ENCODE measurements around the gene KCNJ6.
A peak's percentile ranks its signal among the peaks of the same experiment; 100 is the strongest.

The KCNJ6 gene

GRCh38 chr21:37700641-37701202 lies 215.5 kb downstream of the KCNJ6 start:
- TF ChIP-seq, protein P1, sequence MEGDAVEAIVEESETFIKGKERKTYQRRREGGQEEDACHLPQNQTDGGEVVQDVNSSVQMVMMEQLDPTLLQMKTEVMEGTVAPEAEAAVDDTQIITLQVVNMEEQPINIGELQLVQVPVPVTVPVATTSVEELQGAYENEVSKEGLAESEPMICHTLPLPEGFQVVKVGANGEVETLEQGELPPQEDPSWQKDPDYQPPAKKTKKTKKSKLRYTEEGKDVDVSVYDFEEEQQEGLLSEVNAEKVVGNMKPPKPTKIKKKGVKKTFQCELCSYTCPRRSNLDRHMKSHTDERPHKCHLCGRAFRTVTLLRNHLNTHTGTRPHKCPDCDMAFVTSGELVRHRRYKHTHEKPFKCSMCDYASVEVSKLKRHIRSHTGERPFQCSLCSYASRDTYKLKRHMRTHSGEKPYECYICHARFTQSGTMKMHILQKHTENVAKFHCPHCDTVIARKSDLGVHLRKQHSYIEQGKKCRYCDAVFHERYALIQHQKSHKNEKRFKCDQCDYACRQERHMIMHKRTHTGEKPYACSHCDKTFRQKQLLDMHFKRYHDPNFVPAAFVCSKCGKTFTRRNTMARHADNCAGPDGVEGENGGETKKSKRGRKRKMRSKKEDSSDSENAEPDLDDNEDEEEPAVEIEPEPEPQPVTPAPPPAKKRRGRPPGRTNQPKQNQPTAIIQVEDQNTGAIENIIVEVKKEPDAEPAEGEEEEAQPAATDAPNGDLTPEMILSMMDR (IDR thresholded peaks at IDR 0.05), result peak; percentile 41
- H3K4me3 ChIP-seq (ENCODE audit: low read depth in 1 of 2, low read length in 1 of 2), result no peak overlapping the region
- no peak overlapping the region for H3K27ac ChIP-seq
- peaks cover 34% of the 10 kb centered on the region for H3K27me3 ChIP-seq
- no peaks in the 10 kb centered on the region for H3K36me3 ChIP-seq
- no peaks in the 10 kb centered on the region for H3K4me1 ChIP-seq (ENCODE audit: control insufficient read depth in 1 of 2, insufficient read depth in 1 of 2, low read depth in 1 of 2, low read length in 1 of 2)
- no peaks in the 10 kb centered on the region for H3K9me3 ChIP-seq

GRCh38 chr21:37699024-37699775 lies 217.1 kb downstream of the KCNJ6 start:
- H3K36me3 ChIP-seq, result no peaks in the 10 kb centered on the region
- H3K4me1 ChIP-seq (ENCODE audit: control insufficient read depth in 1 of 2, insufficient read depth in 1 of 2, low read depth in 1 of 2, low read length in 1 of 2), result no peaks in the 10 kb centered on the region
- H3K27me3 ChIP-seq, result peaks cover 34% of the 10 kb centered on the region
- no peak overlapping the region for H3K4me3 ChIP-seq (ENCODE audit: low read depth in 1 of 2, low read length in 1 of 2)
- H3K27ac ChIP-seq, result no peak overlapping the region
- TF ChIP-seq, protein P1 (IDR thresholded peaks at IDR 0.05), result no peak
- H3K9me3 ChIP-seq, result no peaks in the 10 kb centered on the region

GRCh38 chr21:37696936-37697335 lies 219.3 kb downstream of the KCNJ6 start:
- Histone ChIP-seq H3K9me3 (no peaks in the 10 kb centered on the region), H3K36me3 (no peaks in the 10 kb centered on the region), H3K27ac (no peak overlapping the region), H3K27me3 (peaks cover 34% of the 10 kb centered on the region), H3K4me3 (ENCODE audit: low read depth in 1 of 2, low read length in 1 of 2) (no peak overlapping the region), H3K4me1 (ENCODE audit: control insufficient read depth in 1 of 2, insufficient read depth in 1 of 2, low read depth in 1 of 2, low read length in 1 of 2) (no peaks in the 10 kb centered on the region)
- TF ChIP-seq, protein P1 (IDR thresholded peaks at IDR 0.05), result no peak

- Histone ChIP-seq H3K27me3 (peaks cover 31% of the 10 kb centered on the region), H3K27ac (no peak overlapping the region), H3K9me3 (no peaks in the 10 kb centered on the region), H3K4me1 (ENCODE audit: control insufficient read depth in 1 of 2, insufficient read depth in 1 of 2, low read depth in 1 of 2, low read length in 1 of 2) (no peaks in the 10 kb centered on the region), H3K4me3 (ENCODE audit: low read depth in 1 of 2, low read length in 1 of 2) (no peak overlapping the region), H3K36me3 (no peaks in the 10 kb centered on the region)
- TF ChIP-seq, protein P1 (IDR thresholded peaks at IDR 0.05), result no peak
Observed at GRCh38 chr21:37695111-37695510, 221.1 kb downstream of the KCNJ6 start.

- Histone ChIP-seq H3K27me3 (peaks cover 21% of the 10 kb centered on the region), H3K4me1 (ENCODE audit: control insufficient read depth in 1 of 2, insufficient read depth in 1 of 2, low read depth in 1 of 2, low read length in 1 of 2) (no peaks in the 10 kb centered on the region), H3K9me3 (no peaks in the 10 kb centered on the region), H3K27ac (no peak overlapping the region), H3K4me3 (ENCODE audit: low read depth in 1 of 2, low read length in 1 of 2) (no peak overlapping the region), H3K36me3 (no peaks in the 10 kb centered on the region)
- TF ChIP-seq, protein P1 (IDR thresholded peaks at IDR 0.05), result no peak
Observed at GRCh38 chr21:37688952-37689659, 227.2 kb downstream of the KCNJ6 start.
